Hippocampal formation (tissue), 2 donors: ENCODE data around the gene OR1I1.
"Not testable (repeated sequence)": the region's sequence is repeated elsewhere in the genome, so short reads cannot be mapped to it uniquely, and the experiment has no call there.

Experiments used
- DNase-seq, 2 donors: peaks; one replicate each; lab custom pipeline; 2025; lab: John Stamatoyannopoulos, UW

OR1I1 gene, protein sequence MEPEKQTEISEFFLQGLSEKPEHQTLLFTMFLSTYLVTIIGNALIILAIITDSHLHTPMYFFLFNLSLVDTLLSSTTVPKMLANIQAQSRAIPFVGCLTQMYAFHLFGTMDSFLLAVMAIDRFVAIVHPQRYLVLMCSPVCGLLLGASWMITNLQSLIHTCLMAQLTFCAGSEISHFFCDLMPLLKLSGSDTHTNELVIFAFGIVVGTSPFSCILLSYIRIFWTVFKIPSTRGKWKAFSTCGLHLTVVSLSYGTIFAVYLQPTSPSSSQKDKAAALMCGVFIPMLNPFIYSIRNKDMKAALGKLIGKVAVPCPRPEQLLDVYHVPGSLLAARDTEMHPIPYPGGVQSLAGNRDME

DNA sequence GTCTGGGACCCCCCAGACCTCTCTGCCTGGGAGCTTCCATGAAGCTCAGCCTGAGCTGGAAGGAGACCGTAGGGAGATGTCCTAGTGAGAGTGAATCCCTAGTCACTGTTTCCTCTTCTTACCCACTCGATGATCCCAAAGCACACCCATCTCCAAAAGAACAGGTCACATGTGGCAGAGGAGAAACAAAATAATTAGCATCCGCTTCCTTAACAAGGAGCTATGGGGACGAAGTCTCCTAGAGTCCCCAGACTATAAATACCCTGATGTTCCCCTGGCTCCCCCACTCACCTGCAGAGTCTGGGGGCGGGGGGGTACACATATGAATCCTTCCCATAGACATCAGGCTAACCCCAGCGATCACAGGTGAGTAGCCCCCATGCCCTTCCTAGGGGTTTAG, at the start of gene OR1I1:
Gene OR1I1, plus strand, starts transcription at position 301 of the 400 bp plus-strand sequence. CDS start 4,855 bp downstream, outside the sequence.
- DNase-seq: no peak

DNA sequence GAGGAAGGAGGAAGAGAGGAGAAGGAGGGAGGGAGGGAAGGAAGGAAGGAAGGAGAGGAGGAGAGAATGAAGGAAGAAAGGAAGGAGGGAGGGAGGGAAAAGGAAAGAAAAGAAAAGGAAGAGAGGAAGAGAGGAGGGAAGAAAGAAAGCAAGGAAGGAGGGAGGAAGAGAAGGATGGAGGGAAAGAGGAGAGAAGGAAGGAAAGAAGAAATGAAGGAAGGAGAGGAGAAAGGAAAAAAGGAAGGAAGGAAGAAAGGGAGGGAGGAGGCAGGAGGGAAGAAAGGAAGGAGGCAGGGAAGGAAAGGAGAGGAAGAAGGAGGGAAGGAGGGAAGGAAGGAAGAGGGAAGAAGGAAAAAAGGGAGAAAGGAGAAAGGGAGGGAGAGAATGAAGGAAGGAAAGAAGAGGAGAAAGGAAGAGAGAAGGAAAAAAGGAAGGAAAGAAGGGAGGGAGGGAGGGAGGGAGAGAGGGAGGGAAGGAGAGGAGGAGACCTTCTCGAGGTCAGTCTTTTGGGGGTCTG, 46.2 kb upstream of the OR1I1 start:
- DNase-seq: no peak

DNA sequence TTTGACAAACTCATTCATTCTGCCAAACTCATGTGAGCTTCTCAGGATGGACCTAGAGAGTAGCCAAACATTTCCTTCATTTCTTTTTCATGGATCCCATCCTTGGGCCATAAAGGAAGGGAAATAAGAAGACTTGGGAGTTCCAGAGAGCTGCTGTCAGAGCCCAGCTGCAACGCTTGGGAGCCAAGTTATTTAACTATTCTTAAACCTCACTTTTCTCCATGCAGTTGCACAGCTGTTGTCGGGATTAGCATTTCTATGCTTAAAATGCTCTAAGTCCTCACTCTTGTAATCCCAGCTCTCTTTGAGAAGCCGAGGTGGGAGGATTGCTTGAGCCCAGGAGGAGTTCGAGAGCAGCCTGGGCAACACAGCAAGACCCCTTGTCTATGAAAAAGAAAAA, 44.4 kb upstream of the OR1I1 start:
- no peak for DNase-seq

DNA sequence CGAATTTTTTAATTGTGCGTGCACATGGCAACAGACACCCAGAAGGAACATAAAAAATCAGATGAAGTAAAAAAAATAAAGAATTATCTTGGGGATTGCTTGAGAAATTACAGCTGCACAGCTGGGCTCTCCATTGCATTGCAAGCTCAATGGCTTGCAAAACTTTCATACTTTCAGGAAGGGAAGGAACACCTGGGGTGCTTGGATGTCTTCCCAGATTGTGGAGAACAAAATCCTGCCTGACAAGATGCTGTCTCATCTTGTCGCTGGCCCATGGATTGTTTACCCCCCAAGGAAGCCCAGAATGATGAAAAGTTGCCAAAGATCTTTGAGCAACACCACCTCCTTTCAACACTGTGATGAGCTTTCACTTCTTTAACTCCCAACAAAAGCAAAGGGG, 43.7 kb upstream of the OR1I1 start:
- no peak for DNase-seq

DNA sequence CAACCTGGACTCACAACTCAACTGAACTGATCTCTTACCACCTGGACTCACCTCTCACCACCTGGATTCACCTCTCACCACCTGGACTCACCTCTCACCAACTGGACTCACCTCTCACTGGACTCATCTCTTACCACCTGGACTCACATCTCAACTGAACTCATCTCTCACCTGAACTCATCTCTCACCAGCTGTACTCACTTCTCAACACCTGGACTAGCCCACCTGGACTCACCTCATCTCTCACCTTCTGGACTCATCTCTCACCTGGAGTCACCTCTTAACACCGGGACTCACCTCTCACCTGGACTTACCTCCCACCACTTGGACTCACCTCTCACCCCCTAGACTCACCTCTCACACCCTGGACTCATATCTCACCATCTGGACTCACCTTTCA, 40.0 kb upstream of the OR1I1 start:
- no peak for DNase-seq

DNA sequence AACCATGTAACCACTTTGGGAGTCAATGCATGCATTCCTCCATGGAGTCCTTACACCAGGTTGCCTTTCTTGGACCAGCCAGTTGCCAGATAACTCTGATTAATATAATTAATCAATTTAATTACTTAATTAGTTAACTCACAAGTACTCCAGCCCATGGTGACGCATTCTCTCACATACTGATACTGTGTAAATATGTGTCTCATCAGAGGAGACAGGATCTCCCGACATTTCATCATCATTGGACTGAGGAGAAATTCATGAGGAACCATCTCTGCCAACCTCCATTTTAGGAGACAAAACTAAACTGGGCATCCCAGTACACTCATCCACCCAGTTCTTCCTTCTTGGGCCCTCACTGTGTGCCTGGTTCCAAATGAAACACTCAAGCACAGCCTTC, 39.2 kb upstream of the OR1I1 start:
- DNase-seq: no peak

DNA sequence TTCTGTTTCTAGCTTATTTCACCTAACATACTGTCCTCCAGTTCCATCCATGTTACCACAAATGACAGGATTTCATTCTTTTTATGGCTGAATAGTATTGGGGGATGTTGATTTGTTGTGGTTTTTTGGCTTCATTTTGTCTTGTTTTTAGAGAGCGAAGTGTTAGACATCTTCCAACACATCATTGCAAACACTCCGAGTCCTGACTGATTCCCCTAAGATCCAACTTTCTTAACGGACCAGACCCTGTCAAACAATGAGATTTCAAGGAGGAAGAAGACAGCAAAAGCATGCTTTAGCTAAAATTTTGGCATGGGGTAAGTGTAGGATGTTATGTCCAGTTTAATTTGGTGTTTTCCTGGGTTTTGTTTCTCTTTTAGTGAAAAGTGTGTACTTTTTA, 36.5 kb upstream of the OR1I1 start:
- DNase-seq: no peak

DNA sequence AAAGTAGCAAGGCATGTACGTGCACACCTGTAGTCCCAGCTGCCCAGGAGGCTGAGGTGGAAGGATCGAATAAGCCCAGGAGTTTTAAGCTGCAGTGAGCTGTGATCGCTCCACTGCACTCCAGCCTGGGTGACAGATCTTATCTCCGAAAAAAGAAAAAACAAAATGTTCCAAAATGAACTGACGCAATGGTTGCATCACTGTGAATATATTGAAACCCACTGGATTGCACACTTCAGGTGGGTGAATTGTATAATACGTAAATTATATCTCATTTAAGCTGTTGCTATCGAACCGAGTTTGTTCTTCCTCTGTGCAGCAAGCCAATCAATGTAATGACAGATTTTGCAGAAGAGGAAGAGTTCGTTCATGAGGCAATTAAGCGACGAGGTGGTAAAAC, 34.3 kb upstream of the OR1I1 start:
- DNase-seq: no peak

DNA sequence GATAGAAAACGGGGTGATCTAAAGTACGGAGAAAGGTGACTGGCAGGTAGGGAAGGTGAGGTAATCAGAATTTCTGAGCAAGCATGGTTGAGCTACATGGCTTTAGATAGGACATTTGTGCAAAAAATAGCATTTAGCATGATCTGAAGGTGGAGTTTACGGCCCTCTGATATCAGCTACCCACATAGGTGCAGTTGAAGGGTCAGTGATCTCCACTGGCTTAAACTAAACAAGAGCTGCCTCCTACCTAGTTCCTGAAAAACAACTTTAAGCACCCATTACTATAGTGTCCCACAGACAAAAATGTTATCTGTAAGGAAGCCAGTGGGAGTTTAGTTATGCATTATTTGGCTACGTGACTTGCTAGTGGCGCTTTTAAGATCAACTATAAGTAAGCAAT, 33.9 kb upstream of the OR1I1 start:
- DNase-seq: no peak

DNA sequence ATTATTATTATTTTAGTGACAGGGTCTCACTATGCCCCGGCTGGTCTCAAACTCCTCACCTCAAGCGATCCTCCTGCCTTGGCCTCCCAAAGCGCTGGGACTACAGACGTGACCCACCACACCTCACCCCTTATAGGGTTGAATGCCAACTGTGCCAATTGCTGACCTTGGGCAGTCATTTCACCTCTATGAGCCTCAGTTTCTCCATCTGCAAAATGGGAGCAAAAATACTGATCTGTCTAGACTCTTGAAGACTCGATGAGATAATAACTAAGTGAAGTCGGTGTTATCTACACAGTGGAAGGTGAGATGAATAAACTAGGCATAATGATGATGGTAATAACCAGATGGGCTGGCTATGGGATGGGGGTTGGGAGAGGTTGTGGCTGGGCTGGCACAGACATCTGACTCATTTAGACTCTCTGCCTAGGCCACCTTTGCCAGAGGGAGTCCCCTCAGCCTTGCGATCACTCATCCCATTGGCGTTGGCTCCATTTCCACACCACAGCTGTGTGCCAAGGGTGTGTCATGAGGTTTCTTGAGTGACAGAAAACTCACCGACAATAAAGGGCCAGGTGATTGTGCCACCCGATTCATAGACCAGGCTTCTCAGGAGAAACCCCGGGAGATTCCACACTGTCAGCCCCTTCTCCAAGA, 33.0 kb upstream of the OR1I1 start, which contains the start of gene CASP14:
Gene CASP14, plus strand, starts transcription at position 596 of the 657 bp plus-strand sequence. CDS start 2,772 bp downstream, outside the sequence.
- DNase-seq: no peak

DNA sequence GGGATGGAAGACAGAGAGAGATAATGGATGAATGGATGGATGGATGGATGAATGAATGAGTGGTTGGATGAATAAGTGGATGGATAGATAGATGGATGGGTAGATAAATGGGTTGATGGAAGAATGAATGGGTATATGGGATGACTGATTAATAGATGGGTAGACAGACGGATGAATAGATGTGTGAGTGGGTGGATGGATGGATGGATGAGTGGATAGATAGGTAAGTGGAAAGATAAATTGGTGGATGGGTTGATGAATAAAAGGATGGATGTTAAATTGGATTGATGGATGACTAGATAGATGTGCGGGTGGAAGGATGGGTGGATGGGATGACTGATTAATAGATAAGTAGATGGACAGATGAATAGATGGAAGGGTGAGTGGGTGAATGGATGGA, 31.4 kb upstream of the OR1I1 start:
- DNase-seq: no peak

DNA sequence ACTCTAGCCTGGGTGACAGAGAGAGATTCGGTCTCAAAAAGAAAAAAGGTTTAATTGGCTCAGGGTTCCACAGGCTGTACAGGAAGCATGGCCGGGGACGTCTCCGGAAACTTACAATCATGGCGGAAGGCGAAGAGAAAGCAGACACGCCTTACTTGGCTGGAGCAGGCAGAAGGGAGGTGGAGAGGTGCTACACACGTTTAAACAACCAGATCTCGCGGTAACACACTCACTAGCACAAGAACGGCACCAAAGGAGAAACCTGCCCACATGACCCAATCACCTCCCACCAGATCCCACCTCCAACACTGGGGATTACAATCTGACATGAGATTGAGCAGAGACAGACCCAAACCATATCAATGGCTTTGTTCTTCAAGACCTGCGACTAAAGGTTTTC, 20.0 kb upstream of the OR1I1 start:
- DNase-seq: no peak

DNA sequence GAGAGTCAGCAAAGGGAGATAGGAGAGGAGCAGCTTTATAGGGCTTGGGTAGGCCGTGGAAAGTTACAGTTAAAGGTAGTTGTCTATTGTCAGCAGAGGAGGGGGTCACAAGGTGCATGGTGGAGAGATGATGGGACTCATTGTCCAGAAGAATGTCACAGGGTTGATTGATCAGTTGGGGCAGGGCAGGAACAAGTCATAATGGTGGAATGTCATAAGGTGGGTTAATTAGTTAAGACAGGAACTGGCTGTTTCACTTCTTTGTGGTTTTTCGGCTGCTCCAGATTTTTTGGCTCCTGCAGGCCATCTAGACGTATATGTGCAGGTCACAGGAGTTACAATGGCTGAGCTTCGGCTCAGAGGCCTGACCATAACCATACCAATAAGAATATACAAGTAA, 11.6 kb upstream of the OR1I1 start:
- not testable (repeated sequence) for DNase-seq

DNA sequence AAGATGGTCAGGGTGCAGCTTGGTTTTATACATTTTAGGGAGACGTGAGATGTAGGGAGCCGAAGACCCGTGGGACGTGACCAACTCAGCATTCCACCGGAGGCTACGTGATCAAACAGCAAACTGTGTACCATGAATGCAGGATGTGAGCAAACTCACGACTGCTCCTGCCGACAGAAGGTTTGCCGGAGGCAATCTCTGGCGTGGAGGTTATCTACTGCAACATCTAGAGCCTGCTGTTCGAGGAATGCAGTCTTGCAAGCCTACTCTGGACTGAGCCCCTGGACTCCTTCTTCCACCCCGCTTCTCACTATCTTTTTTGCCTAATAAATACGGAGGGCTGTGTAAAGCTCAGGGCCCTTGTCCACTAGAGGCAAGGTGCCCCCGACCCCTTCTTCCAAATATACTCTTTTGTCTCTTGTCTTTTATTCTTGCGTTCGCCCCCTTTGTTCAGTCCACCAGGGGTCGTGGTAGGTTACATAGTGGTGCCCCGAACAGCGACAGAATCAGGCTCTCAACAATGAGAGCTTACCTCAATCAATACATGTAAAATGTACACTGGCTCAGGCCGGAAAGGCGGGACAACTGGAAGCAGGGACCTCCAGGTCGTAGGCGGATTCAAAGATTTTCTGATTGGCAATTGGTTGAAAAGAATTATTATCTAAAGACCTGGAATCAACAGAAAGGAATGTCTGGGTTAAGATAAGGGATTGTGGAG, 8.9 kb upstream of the OR1I1 start:
- DNase-seq: no peak

DNA sequence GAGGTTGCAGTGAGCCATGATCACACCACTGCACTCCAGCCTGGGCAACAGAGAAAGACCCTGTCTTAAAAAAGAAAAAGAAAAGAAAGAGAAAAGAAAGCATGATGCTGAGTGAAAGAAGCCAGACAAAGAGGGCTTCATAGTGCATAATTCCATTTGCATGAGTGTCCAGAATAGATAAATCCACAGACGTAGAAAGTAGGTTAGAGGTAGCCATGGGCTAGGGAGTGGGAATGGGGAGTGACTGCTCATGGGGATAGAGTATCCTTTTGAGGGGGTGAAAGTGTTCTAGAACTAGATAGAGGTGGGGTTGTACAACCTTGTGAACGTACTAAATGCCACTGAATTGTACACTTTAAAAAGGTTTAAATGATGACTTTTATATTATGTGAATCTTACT, 7.6 kb upstream of the OR1I1 start:
- DNase-seq: no peak

DNA sequence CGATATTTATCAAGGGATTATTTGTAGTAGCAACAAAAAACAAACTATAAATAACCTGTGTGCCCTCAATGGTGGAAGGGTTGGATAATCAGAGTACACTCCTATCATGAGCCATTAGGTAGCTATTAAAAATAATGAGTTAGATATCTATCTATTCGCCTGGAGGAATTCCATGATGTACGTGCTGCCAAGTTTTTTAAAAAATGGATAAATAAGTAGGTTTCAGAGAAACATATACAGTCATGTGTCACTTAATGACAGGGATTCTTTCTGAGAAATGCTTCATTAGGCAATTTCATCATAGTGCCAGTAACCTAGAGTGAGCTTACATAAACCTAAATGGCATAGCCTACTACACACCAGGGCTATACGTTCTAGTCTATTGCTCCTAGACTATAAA, 6.2 kb upstream of the OR1I1 start:
- DNase-seq: no peak

DNA sequence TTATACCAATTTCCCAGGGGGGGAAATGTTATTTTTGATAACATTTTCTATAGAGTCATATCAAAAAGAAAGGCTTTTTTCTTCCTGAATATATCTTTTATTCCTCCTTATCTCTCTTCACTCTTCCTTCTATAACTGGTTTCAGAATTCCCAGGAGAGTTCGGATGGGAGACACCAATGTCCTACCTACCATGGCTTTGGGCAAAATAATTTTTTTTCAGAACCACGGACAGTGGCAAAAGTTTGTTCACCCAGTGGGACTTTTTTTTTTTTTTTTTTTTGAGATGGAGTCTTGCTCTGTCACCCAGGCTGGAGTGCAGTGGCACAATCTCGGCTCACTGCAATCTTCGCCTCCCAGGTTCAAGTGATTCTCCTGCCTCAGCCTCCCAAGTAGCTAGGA, 2.0 kb upstream of the OR1I1 start:
- not testable (repeated sequence) for DNase-seq

DNA sequence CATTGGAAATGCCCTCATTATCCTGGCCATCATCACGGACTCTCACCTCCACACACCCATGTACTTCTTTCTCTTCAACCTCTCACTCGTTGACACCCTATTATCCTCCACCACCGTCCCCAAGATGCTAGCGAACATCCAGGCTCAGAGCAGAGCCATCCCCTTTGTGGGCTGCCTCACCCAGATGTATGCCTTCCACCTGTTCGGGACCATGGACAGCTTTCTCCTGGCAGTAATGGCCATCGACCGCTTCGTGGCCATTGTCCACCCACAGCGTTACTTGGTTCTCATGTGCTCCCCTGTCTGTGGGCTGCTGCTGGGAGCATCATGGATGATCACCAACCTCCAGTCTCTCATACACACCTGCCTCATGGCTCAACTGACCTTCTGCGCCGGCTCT, 5.2 kb downstream of the OR1I1 start:
- DNase-seq: no peak

DNA sequence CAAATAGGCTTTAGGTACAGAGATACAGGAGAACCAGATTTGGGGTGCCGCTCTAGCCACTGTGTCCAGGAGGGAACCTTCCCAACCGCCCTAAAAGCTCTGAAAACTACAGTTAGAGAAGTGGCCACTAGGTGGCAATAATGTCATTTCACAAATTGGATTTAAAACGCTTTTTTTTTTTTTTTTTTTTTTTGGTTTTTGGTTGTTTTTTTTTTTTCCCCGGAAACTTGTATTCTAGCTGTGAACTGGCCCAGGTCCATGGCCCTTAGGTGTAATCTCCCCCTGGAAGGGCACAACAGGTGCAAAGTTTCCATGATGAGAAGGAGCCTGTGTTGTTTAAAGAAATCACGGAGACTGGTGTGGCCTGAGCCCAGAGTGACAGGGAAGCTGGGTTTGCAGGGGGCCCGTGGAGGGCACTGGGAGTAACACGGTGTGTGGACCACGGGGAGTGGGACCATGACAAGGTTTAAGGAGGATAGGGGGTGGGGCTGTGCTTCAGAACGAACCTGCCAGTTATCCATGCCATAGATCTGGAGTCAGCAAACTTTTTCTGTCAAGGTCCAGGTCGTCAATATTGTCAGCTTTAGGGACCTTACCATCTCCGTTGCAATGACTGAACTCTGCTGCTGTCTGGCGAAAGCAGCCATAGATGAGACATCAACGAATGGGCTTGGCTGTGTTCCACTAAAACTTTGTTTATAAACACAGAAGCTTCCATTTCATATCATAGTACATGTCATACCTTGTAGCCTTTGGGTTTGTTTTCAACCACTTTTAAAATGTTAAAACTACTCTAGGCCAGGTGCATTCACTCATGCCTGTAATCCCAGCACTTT, 10.1 kb downstream of the OR1I1 start:
- peak in 1 of 2 donors; percentile 3 for DNase-seq

DNA sequence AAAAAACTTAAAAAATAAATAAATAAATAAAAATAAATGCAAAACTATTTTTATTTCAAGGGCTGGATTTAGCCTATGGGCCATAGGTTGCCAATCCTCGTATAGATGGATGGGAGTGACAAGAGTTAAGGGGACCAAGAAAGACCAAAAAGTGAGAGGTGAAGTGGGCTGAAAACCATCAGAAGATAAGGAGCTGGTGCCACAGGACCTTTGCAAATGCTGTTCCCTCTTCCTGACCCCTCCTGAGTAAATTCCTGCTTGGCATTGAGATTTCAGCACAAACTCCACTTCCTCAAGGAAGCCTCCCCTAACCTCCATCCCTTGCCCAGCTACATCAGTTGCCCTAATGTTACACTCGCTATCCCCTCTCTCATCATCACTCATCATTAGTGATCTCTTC, 11.0 kb downstream of the OR1I1 start:
- no peak for DNase-seq

DNA sequence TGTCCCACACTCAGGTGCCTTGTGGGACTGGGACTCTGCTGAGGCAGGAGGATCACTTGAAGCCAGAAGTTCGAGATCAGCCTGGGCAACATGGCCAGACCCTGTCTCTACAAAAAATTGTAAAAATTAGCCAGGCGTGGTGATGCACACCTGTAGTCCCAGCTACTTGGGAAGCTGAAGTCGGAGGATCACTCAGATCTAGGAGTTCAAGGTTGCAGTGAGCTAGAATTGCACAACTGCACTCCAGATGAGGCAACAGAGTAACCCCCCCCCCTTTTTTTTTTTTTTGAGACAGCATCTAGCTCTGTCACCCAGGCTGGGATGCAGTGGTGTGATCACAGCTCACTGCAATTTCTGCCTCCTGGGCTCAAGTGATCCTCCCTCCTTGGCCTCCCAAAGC, 14.2 kb downstream of the OR1I1 start:
- DNase-seq: no peak

DNA sequence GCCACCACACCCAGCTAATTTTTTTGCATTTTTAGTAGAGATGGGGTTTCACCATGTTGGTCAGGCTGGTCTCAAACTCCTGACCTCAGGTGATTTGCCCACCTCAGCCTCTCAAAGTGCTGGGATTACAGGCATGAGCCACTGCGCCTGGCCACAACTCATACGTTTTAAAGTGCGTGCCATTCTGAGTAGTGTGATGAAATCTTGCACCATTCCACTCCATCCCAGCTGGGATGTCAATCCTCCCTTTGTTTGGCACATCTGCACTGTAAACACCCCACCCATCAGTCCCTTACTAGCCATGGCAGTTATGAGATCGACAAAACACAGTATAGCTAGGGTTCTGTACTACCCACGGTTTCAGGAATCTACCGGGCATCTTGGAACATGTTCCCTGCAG, 16.0 kb downstream of the OR1I1 start:
- not testable (repeated sequence) for DNase-seq
